A549 (cell line): Measurements from ENCODE around the gene FGFR2. TPM values are rescaled to one million over a fixed set of nuclear protein-coding genes. Genes with fewer than 3 reads are reported as not detected.

Experiments
- ATAC-seq, 2 experiments: fragments of 200-7000 bp in 1 of 2; fragments of >200 bp in 1 of 2; cut with Nextera tagmentation in 1 of 2; cut with Tn5 transposase in 1 of 2; 3 replicates each; pipeline versions ENCODE4 v1.8.0 to v1.9.1; 2018 to 2020; ENCODE audit warnings: mild to moderate bottlenecking in 1 of 2, moderate library complexity in 1 of 2
- CTCF ChIA-PET: fragments of 300-600 bp; sonication (Branson Sonifier 250); formaldehyde crosslinking; extraction: SDS; loops from one replicate; lab custom pipeline; 2021; ENCODE audit warnings: antibody characterized with exemption, inconsistent platforms; lab: Yijun Ruan, JAX
- POLR2A ChIA-PET: fragments of 350-600 bp; formaldehyde crosslinking; extraction: SDS; loops from one replicate; lab custom pipeline; 2021; ENCODE audit warnings: antibody characterized with exemption, inconsistent platforms; lab: Yijun Ruan, JAX
- DNase-seq, 2 experiments: peaks; one replicate each; pipeline versions ENCODE4 v3.0.0 to v3.0.0-alpha.2; 2011 to 2016; ENCODE audit warnings: low read depth in 1 of 2, low spot score in 1 of 2
- FAIRE-seq: peaks from 2 replicates; lab custom pipeline; 2011; peaks lifted over from hg19 to GRCh38; lab: Jason Lieb, UNC
- H3K27ac ChIP-seq, 2 experiments: fragments of >200 bp; sonication (Bioruptor Twin); formaldehyde crosslinking; 3 replicates each; pipeline ENCODE4 v1.5.1; 2016 to 2017
- H3K4me1 ChIP-seq: fragments of >200 bp; sonication (Bioruptor Twin); formaldehyde crosslinking; 3 replicates; pipeline ENCODE4 v1.6.1; 2016
- H3K4me2 ChIP-seq: fragments of >200 bp; sonication (Bioruptor Twin); formaldehyde crosslinking; 3 replicates; pipeline ENCODE4 v1.6.1; 2016
- H3K4me3 ChIP-seq: fragments of >200 bp; sonication (Bioruptor Twin); formaldehyde crosslinking; 3 replicates; pipeline ENCODE4 v1.5.1; 2016
- H3K9me3 ChIP-seq: fragments of >200 bp; sonication (Bioruptor Twin); formaldehyde crosslinking; 3 replicates; pipeline ENCODE4 v1.6.1; 2016
- BHLHE40 ChIP-seq: IDR thresholded peaks from 2 replicates; pipeline ENCODE4 v1.6.1; 2012; ENCODE audit warnings: low read depth, low read length, inconsistent platforms
- CHD2 ChIP-seq: fragments of 150-350 bp; IDR thresholded peaks from 2 replicates; pipeline ENCODE4 v1.6.1; 2014; ENCODE audit warnings: low read length; ENCODE audit not compliant: partially characterized antibody
- EHMT2 ChIP-seq: fragments of 200-600 bp; sonication (generic); IDR thresholded peaks from 2 replicates; pipeline ENCODE4 v1.6.1; 2016; ENCODE audit warnings: antibody characterized with exemption, low read depth, mild to moderate bottlenecking, moderate library complexity
- EP300 ChIP-seq, 2 experiments: fragments of >200 bp; sonication (Bioruptor Twin); formaldehyde crosslinking; IDR thresholded peaks; 2 replicates in 1 of 2; 3 replicates in 1 of 2; pipeline ENCODE4 v1.6.1; 2016 to 2017
- FOSB ChIP-seq: fragments of 250-450 bp; sonication (Bioruptor Pico); IDR thresholded peaks from 2 replicates; pipeline ENCODE4 v1.5.0; 2020; ENCODE audit warnings: mild to moderate bottlenecking, moderate library complexity
- HOXA7 ChIP-seq: fragments of 250-450 bp; sonication (Bioruptor Pico); IDR thresholded peaks from 2 replicates; pipeline ENCODE4 v1.5.0; 2020; ENCODE audit warnings: mild to moderate bottlenecking, moderate library complexity
- HOXB13 ChIP-seq: fragments of 250-450 bp; sonication (Bioruptor Pico); IDR thresholded peaks from 2 replicates; pipeline ENCODE4 v1.5.0; 2020; ENCODE audit warnings: low read depth, mild to moderate bottlenecking, moderate library complexity
- JUN ChIP-seq, 2 experiments: fragments of >200 bp; sonication (Bioruptor Twin); formaldehyde crosslinking; IDR thresholded peaks; 2 replicates in 1 of 2; 3 replicates in 1 of 2; pipeline ENCODE4 v1.6.1; 2016 to 2017
- KDM5A ChIP-seq: fragments of 200-600 bp; sonication (generic); IDR thresholded peaks from 2 replicates; pipeline ENCODE4 v1.6.1; 2016; ENCODE audit warnings: antibody characterized with exemption, mild to moderate bottlenecking
- MAZ ChIP-seq: fragments of 150-350 bp; IDR thresholded peaks from 2 replicates; pipeline ENCODE4 v1.6.1; 2014; ENCODE audit warnings: antibody characterized with exemption, low read depth, low read length, borderline replicate concordance
- POLR2A ChIP-seq: IDR thresholded peaks from 2 replicates; pipeline ENCODE4 v1.6.1; 2012; ENCODE audit warnings: mild to moderate bottlenecking, low read length
- WGBS: methylation state at CpG from one replicate; pipeline ENCODE4 v1.1.6; 2017; ENCODE audit errors: missing lambda C conversion rate; 5-methylcytosine and 5-hydroxymethylcytosine counted together
- polyA plus RNA-seq, 4 experiments: library from polyadenylated mRNA; depleted of rRNA in 3 of 4; stranded (reverse); fragments of >200 nt; fragmentation: RNase III in 1 of 4; extraction: RNeasy Plus Mini Kit Qiagen cat#74134 plus additional on column Dnase treatment in 1 of 4; gene quantifications; 2 replicates in 3 of 4; 3 replicates in 1 of 4; pipeline ENCODE4 v1.2.3, GENCODE V29; 2011 to 2017
- TF ChIP-seq, protein P1 (sequence below): IDR thresholded peaks from 2 replicates; pipeline ENCODE4 v1.6.1; 2012
- TF ChIP-seq, protein P2 (sequence below): IDR thresholded peaks from 2 replicates; pipeline ENCODE4 v1.6.1; 2012
- TF ChIP-seq, protein P3 (sequence below): fragments of 150-350 bp; IDR thresholded peaks from 2 replicates; pipeline ENCODE4 v1.6.1; 2014; ENCODE audit warnings: low read depth, mild to moderate bottlenecking, low read length
- TF ChIP-seq, protein P4 (sequence below): IDR thresholded peaks from 2 replicates; pipeline ENCODE4 v1.6.1; 2012; ENCODE audit warnings: low read depth, borderline replicate concordance
- TF ChIP-seq, protein P5 (sequence below): fragments of >200 bp; sonication (Bioruptor Twin); formaldehyde crosslinking; IDR thresholded peaks from 2 replicates; pipeline ENCODE4 v1.6.1; 2016
- TF ChIP-seq, protein P6 (sequence below): fragments of >200 bp; sonication (Bioruptor Twin); formaldehyde crosslinking; IDR thresholded peaks from 3 replicates; pipeline ENCODE4 v1.6.1; 2016
- TF ChIP-seq, protein P7 (sequence below): fragments of 250-450 bp; sonication (Bioruptor Pico); IDR thresholded peaks from 2 replicates; pipeline ENCODE4 v1.5.0; 2021; ENCODE audit warnings: mild to moderate bottlenecking, moderate library complexity, borderline replicate concordance

The FGFR2 gene
- polyA plus RNA-seq, 2 of the 4 experiments (the other 2 are of a cell fraction), result 0.16 to 0.22 TPM

DNA sequence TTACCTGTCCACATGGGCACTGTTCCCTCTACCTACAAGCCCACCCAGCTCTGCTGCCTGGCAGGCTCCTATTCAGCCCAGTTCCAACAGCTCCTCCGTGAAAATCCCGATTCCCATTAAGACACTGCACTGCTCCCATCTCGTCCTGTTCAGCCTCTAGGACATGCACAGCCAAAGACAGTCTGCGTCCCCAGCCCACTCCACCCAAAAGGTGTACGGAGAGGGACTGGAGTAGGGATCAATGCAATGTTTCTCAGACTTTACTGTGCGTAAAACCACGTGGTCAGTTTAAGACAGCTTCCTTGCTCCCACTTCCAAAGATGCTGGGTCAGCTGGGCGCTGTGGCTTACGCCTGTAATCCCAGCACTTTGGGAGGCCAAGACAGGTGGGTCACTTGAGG is 19.9 kb downstream of the FGFR2 start:
- H3K4me2 ChIP-seq, result no peak overlapping the region
- ATAC-seq (no peak), DNase-seq (no peak)
- 42% methylated on average over 9 of the region's 9 CpGs for WGBS
- ChIA-PET CTCF (no interaction called here), POLR2A (no interaction called here)
- H3K4me1 ChIP-seq, result no peaks in the 10 kb centered on the region
- H3K9me3 ChIP-seq, result no peaks in the 10 kb centered on the region
- no peak overlapping the region for H3K27ac ChIP-seq
- no peak overlapping the region for H3K4me3 ChIP-seq
- TF ChIP-seq, protein P1, sequence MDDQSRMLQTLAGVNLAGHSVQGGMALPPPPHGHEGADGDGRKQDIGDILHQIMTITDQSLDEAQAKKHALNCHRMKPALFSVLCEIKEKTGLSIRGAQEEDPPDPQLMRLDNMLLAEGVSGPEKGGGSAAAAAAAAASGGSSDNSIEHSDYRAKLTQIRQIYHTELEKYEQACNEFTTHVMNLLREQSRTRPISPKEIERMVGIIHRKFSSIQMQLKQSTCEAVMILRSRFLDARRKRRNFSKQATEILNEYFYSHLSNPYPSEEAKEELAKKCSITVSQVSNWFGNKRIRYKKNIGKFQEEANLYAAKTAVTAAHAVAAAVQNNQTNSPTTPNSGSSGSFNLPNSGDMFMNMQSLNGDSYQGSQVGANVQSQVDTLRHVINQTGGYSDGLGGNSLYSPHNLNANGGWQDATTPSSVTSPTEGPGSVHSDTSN, result no peak
- TF ChIP-seq HOXA7 (CRISPR knock-in tag) (no peak), CHD2 (no peak), EHMT2 (no peak), BHLHE40 (no peak), HOXB13 (no peak)
- TF ChIP-seq, all 56 proteins: peak for 0
- no peak for FAIRE-seq

DNA sequence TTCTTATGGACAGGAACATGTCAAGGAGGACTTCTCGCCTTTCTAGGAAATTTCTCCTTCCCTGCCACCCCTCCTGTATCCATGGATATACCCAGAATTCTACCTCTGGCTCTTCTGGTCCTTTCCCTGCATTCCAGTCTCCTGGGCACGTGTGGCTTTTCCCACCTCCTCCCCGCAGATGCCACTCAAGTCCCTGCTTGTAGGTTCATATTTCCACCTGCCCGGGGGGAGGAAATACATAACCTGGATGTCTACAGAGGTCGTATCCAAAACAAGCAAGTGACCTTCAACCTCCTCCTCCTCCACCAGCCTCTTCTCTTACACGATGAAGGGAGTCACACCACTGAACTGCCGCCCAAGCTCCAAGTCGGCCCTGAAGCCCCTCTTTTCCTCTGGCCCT is 20.7 kb downstream of the FGFR2 start:
- ATAC-seq (no peak), DNase-seq (no peak)
- no peak overlapping the region for H3K27ac ChIP-seq
- ChIA-PET CTCF (no interaction called here), POLR2A (no interaction called here)
- no peaks in the 10 kb centered on the region for H3K9me3 ChIP-seq
- no peaks in the 10 kb centered on the region for H3K4me1 ChIP-seq
- TF ChIP-seq, protein P2, sequence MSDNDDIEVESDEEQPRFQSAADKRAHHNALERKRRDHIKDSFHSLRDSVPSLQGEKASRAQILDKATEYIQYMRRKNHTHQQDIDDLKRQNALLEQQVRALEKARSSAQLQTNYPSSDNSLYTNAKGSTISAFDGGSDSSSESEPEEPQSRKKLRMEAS, result no peak
- TF ChIP-seq KDM5A, result no peak
- TF ChIP-seq, protein P3, sequence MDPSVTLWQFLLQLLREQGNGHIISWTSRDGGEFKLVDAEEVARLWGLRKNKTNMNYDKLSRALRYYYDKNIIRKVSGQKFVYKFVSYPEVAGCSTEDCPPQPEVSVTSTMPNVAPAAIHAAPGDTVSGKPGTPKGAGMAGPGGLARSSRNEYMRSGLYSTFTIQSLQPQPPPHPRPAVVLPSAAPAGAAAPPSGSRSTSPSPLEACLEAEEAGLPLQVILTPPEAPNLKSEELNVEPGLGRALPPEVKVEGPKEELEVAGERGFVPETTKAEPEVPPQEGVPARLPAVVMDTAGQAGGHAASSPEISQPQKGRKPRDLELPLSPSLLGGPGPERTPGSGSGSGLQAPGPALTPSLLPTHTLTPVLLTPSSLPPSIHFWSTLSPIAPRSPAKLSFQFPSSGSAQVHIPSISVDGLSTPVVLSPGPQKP, result no peak
- TF ChIP-seq EP300 (IDR thresholded peaks at IDR 0.05), result no peak
- TF ChIP-seq, protein P4, sequence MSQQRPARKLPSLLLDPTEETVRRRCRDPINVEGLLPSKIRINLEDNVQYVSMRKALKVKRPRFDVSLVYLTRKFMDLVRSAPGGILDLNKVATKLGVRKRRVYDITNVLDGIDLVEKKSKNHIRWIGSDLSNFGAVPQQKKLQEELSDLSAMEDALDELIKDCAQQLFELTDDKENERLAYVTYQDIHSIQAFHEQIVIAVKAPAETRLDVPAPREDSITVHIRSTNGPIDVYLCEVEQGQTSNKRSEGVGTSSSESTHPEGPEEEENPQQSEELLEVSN, result no peak
- no peak for TF ChIP-seq POLR2A
- no peak for TF ChIP-seq MAZ
- no peak for TF ChIP-seq FOSB (CRISPR knock-in tag)
- TF ChIP-seq, protein P5, sequence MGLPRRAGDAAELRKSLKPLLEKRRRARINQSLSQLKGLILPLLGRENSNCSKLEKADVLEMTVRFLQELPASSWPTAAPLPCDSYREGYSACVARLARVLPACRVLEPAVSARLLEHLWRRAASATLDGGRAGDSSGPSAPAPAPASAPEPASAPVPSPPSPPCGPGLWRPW, result no peak
- no peak for TF ChIP-seq JUN (IDR thresholded peaks at IDR 0.05)
- no peak for TF ChIP-seq HOXB13
- TF ChIP-seq, protein P6, sequence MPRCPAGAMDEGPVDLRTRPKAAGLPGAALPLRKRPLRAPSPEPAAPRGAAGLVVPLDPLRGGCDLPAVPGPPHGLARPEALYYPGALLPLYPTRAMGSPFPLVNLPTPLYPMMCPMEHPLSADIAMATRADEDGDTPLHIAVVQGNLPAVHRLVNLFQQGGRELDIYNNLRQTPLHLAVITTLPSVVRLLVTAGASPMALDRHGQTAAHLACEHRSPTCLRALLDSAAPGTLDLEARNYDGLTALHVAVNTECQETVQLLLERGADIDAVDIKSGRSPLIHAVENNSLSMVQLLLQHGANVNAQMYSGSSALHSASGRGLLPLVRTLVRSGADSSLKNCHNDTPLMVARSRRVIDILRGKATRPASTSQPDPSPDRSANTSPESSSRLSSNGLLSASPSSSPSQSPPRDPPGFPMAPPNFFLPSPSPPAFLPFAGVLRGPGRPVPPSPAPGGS, result no peak
- TF ChIP-seq, protein P7, sequence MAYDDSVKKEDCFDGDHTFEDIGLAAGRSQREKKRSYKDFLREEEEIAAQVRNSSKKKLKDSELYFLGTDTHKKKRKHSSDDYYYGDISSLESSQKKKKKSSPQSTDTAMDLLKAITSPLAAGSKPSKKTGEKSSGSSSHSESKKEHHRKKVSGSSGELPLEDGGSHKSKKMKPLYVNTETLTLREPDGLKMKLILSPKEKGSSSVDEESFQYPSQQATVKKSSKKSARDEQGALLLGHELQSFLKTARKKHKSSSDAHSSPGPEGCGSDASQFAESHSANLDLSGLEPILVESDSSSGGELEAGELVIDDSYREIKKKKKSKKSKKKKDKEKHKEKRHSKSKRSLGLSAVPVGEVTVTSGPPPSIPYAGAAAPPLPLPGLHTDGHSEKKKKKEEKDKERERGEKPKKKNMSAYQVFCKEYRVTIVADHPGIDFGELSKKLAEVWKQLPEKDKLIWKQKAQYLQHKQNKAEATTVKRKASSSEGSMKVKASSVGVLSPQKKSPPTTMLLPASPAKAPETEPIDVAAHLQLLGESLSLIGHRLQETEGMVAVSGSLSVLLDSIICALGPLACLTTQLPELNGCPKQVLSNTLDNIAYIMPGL (CRISPR knock-in tag), result no peak
- TF ChIP-seq, all 56 proteins: peak for 0
- WGBS, result 31% methylated on average over 8 of the region's 8 CpGs
- H3K4me2 ChIP-seq, result no peak overlapping the region
- FAIRE-seq, result no peak
- H3K4me3 ChIP-seq, result no peak overlapping the region
